Esophagus mucosa (tissue), 1 donor: ENCODE results near the gene MYO18A. TPM values are rescaled to one million over a fixed set of nuclear protein-coding genes. Genes with fewer than 3 reads are reported as not detected.
A peak's percentile ranks its signal among the peaks of the same experiment; 100 is the strongest.
"Not testable (repeated sequence)": the region's sequence is repeated elsewhere in the genome, so short reads cannot be mapped to it uniquely, and the experiment has no call there.

ENCODE experiments used
- ATAC-seq: fragments of 200-7000 bp; cut with Tn5 transposase; one replicate; pipeline ENCODE4 v1.9.1; 2020
- total RNA-seq: library from RNA; stranded (reverse); gene quantifications from one replicate; pipeline ENCODE4 v1.2.4, GENCODE V29; 2023
- donor health status: DM: yes; HTN: yes; CAD: no.

Gene MYO18A
- total RNA-seq, 1 donor from 2014 or later = 51.7 TPM

DNA sequence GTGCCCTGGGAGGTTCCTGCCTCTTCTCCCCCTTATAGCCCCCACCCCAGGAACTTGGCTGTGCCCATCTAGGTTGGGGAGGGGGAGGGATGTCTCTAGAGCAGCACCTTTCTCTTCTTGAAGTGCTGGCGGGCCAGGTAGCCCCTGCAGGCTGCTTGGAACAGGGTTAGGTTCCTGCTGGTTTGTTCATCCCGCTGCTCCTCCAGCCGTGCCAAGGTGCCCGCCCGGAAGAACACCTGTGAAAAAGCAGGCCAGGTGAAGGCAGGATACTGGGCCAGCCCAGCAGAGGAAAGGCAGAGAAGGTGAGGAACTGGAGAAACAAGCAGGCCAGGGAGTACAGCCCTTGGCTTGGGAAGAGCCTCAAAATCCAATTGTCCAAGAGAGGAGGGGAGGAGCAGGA lies 80.7 kb downstream of the MYO18A start:
- ATAC-seq = no peak

DNA sequence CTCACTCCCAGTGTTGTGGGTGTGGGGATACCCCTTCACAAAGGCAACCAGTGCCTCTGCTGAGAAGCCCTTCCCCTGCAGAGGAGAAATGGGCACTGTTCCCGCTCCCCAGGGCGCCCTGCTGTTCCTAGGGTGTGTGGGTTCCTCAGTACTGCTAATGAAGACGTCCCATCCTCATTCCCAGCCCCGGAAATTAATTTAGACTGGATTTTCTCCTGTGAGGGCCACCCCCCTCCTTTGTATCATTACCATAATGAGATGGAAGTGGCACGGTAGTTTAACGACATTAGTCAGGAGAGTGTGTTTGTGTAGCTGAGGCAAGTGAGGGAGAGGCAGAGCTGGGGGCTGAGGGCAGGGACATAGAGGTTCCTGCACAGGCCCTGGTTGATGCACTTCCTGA lies 84.1 kb downstream of the MYO18A start:
- no peak for ATAC-seq

DNA sequence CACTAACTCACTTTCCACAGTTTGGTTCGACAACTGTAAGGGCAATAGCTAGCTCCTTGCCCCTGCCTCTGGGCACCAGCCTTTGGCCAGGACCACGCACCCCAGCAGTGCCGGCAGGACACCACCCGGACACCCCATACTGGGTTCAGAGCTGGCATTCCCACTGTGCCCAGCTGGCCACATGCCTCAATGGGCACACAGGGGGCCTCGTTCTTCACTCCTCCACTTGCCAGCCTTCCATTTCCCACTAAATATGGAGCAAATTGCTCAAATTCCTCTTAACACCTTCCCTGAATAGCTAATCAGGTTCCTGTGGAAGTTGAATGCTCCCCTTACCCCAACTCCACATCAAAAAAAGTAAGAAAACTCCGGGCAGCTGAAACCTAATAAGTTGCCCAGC lies 84.8 kb downstream of the MYO18A start:
- ATAC-seq = no peak

- no peak for ATAC-seq
Measured at GRCh38 chr17:29094101-29094708, 86.0 kb downstream of the MYO18A start.

DNA sequence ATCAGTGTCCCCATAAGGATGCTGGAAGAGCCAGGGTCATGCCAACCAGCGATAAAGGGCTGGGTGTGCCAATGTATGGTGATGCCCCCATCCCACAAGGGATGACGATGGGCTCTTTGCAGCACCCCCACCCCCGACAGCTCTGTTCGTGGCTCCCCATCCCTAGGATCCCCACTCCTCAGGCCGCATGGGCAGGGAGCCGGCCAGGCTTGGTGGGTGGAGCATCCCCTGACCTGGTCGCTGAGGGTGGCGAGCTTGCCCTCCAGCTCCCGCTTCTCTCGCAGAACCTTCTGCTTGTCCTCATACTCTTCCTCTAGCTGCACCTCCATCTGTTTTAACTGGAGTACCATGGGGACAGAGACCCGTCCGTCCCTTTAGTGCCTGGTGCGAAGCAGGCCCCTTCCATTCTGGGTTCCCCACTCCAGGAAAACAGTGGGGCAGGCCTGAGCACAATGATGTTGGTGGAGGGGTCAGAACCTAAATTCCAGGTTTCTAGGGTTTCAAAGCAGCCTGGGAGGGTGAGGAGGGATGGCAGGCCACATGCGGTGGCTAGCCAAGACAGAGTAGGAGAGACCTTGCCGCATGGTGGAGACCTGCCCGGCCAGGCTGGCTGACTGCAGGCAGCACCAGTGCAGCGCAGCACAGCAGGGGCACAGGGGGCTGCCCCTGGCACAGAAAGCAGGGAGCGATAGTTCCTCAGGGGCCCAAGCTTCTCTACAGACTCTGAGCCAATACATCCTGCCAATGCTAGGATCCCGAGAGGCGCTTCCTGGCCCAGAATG lies 86.9 kb downstream of the MYO18A start:
- ATAC-seq = no peak

GRCh38 chr17:29091606-29092289 lies 88.5 kb downstream of the MYO18A start:
- peak; percentile 55 for ATAC-seq

GRCh38 chr17:29090750-29091605 lies 89.2 kb downstream of the MYO18A start:
- ATAC-seq = no peak

DNA sequence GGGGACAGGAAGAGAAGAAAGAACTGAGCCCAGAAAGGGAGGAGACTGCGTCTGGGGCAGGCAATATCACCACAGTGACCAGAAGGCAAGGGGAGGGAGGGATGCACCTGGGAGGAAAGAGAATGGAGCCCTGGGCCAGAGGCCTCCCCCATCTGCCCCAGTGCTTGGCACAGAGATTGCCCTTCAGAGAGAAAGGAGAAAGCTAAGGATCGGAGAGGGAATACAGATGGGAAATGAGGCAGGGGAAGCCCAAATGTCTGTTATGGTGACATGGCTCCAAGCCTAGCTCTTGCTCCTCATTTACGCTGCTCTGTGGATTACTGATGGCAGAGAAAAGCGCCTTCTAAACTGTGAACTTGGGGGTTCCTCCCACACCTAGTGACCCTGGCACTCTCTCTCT lies 90.1 kb downstream of the MYO18A start:
- ATAC-seq = no peak

- ATAC-seq = no peak
Measured at GRCh38 chr17:29089601-29090044, 90.6 kb downstream of the MYO18A start.

GRCh38 chr17:29088782-29089181 lies 91.4 kb downstream of the MYO18A start:
- not testable (repeated sequence) for ATAC-seq

GRCh38 chr17:29086628-29087332 lies 93.4 kb downstream of the MYO18A start:
- ATAC-seq = no peak

DNA sequence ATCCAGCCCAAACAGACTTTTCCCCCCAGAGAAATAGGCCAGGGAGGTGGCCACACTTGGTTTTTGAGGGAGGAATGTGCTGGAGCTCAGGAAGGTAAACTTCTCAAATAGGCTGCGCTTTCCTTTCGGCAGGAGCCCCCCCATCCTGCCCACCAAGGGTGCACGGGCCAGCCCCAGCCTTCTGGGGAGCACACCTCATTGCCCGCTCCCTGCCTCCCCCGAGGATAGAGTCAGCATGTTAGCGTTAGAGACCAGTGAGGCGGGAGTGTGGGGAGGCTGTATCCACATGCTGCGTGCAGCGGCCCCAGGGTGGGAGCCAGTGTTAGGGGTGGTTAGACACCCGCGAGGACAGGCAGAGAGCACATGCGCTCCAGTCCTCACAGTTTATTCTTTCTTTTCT lies 95.0 kb downstream of the MYO18A start:
- no peak for ATAC-seq

DNA sequence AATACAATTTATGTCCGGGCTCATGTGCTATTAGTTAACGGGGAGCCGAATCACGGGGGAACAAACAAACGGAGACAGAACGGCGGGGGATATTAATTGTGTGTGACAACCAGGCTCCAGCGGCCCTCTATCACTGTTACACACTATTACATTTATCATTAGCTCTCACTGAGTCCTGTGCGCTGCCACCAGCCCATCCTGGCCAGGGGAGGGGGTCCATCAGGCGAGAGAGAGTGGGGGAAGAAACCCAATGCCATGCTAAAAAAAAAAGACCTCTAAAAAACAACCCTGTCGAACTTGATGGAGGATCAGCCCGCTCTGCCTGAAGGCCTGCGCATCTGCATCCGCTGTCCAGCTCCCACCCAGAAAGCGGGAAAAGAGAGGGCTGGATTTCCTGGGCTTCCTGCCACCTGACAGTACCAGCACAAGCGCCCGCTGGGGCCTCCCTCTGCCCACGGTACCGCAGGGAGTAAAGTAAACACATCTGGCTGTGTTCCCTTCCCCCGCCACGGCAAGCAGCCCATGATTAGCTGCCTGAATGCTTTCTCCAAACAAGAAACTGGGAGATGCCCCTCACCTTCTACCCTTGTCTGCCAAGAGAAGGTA lies 95.6 kb downstream of the MYO18A start:
- no peak for ATAC-seq

DNA sequence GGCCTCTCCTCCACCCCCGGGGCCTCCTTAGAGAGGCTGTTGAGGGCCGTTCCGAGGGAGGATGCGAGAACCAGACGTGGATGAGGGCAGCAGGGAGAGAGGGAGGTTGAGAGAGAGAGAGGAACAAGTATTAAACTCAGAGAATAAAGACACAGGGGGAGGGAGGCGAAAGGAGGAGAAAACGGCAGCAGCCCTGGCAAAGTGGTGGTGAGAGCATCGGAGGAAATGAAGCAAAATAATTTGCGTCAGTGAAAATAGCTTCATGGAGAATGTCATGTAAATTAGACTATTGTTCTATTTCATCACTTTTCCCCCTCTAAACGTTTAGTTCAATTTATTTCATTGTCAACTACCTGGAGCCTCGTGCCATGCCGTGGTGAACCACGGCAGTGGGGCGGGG lies 99.2 kb downstream of the MYO18A start:
- no peak for ATAC-seq

- ATAC-seq = no peak
Measured at GRCh38 chr17:29080323-29080722, 99.9 kb downstream of the MYO18A start.

DNA sequence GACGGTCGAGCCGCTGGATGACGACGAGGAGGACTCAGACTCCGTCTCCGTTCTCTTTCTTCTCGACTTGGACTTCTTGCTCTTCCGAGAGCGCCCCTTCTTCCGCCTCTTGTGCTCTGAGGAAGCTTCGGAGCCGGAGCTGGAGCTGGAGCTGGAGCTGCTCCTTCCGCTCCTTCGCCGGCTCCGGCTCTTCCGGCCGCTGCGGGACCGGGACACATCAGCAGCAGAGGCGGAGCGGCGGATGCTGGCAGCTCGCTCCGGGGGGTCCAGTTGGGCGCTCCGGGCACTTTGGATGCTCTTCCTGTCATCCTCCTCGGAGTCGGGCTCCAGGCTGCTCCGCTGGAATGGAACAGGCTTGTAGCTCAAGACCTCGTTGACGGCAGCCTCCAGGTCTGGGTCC lies 100.3 kb downstream of the MYO18A start:
- no peak for ATAC-seq

GRCh38 chr17:29079433-29079832 lies 100.8 kb downstream of the MYO18A start:
- no peak for ATAC-seq

GRCh38 chr17:29078183-29079045 lies 101.8 kb downstream of the MYO18A start:
- peak; percentile 12 for ATAC-seq

DNA sequence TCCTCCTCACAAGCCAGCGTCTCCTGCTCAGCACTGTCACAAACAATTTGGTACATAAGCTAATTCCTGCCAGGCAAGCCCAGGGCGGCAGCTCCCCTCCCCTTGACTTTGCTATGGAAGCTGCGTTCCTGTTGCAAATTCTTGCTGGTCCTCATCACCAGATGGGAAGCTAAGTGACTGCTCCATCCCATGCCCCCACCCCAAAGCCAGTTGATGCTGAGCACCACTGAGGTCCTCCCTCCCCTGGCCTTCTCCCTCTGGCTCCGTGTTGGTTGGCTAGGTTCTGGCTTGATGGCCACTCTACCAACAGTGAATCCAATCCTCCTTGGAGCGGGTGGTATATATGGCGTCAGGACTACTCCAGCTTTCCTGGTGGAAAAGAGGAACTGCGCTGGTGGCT lies 102.9 kb downstream of the MYO18A start:
- ATAC-seq = no peak

DNA sequence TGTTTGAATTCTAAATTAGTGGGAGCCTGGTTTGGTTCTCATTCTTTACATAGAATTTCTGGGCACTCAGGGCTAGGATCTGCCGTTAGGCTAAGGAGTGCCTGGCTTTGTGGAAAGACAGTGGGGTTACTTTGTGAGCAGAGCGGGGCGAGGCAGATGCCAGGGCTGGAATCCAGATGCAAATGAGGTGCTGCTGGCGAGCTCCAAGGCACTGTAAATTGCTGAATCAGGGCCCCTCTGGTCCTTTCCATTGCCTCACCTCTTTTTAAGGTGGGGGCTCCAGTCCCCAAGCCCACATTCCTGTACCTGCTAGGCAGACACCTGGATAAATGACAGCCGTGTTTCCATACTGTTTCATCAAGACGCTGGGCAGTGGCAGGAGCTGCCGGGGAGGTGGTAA lies 103.5 kb downstream of the MYO18A start:
- peak; percentile 12 for ATAC-seq

DNA sequence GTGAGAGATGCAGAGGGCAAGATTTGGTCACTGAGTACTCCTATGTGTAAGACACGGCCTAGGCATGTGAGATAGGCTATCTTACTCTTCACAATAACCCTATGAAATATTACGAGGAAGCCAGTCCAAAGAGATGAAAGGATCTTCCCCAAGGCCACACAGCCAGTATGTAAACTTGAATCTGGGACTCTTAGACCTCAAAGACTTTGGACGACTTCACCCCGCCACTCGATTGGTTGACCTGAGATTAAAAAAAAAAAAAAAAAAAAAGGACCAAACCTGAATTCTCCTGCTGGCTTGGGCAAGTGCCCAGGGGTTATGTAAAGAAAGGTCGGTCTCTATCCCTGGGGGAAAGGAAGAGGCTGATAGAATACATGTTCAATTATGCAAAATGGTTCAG lies 104.1 kb downstream of the MYO18A start:
- no peak for ATAC-seq
